HG03571 (cell line): ENCODE data around the gene SLC6A7.
"Not testable (repeated sequence)": the region's sequence is repeated elsewhere in the genome, so short reads cannot be mapped to it uniquely, and the experiment has no call there.

Source experiments
- ATAC-seq: cut with Tn5 transposase; IDR thresholded peaks from one replicate; pipeline ENCODE4 v1.9.1; 2021; ENCODE audit not compliant: unreplicated experiment

SLC6A7 gene

GRCh38 chr5:150239794-150240122 is 49.9 kb downstream of the SLC6A7 start:
- ATAC-seq: no peak

DNA sequence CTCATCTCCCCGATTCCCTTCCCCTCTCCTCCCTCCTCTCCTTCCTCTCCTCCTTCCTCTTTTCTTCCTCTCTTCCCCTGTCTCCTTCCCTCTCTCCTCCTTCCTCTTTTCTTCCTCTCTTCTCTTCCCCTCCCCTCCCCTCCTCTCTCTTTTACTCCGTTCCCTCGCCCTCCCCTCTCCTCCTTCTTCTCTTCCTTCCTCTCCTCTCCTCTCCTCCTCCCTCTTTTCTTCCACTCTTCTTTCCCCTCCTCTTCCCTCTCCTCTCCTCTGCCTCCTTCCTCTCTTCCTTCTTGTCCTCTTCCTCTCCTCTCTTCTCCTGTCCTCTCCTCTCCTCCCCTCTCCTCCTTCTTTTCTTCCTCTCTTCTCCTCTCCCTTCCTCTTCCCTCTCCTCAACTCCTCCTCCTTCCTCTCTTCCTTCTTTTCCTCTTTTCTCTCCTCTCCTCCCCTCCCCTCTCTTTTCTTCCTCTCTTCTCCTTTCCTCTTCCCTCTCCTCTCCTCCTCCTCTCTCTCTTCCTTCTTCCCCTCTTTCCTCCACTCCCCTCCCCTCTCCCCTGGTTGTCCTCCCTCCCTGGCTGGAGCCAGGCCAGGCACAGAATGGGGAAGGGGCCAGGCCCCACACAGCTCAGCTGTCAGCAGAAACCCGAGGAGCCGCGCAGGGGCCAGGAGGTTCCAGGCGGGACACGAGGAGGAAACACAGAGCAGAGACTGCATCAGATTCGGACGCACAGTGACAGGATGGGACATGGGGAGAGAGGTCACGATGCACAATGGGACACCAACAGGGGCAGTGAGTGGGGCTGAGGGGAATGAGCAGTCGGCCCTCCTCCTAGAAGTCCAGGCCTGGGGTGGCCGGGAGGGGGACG is 51.7 kb downstream of the SLC6A7 start:
- ATAC-seq: no peak

DNA sequence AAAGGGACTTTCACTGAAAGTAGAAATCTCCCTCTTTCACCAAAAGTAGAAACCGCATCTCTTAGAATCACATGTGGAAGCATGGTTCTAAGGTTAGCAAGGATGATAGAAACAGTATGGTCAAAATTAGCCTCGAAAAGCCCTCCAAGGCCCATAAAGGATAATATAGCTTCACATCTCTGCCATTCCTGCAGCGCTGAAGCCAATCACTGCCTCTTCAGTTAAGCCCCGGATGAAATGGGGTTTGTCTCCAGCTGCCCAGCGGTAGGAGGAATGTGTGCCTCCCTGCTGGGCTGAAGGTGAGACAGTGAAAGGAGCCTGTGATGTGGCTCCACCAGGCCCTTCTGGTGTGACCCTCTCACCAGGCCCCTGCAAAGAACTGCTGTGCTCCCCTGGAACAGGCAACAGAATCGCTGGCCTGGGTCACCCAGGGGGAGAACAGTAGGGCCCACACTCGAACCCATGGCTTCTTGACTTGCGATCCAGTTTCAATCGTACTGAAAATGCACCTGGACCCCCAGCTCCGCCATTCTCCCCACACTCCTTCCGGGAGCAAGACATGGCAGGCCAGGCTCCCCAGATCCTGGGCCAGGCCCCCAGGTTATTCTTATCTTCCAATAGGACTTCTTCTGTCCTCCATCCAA is 52.5 kb downstream of the SLC6A7 start:
- ATAC-seq: no peak

DNA sequence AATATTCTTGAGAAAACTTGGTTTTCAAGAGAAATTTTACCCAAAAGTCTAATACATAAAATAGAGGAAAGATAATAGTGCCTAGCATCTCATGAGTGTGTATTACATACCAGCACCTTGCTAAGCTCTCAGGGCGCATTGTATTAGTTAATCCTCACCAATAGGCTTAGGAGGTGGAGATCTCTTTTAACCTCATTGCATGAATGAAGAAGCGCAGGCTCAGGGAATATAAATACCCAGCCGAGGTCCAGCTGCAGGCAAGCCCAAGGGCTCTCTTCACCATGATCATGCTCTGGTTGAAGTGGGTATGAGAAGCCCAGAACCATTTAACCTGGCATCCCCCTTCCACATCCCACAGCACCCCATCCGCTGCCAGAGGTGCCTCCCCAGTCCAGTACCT is 53.7 kb downstream of the SLC6A7 start:
- no peak for ATAC-seq

DNA sequence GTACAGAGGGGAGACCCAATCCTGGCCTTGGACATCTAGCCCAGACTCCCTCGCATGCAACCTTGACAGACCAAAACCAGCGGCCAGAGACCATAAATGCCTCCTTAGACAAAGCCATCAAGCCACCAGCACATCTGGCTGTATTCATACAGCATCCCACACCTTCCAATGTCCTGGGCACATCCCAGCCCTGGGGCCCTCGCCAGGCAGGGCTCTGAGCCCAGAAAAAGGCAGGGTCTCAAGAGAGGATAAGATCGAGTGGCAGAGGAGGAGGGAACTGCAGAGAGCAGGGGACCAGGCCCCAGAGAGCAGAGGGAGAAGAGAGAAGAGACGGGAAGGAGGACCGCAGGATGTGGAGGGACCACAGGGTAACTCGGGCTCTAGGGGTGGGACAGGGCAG is 54.3 kb downstream of the SLC6A7 start:
- no peak for ATAC-seq

DNA sequence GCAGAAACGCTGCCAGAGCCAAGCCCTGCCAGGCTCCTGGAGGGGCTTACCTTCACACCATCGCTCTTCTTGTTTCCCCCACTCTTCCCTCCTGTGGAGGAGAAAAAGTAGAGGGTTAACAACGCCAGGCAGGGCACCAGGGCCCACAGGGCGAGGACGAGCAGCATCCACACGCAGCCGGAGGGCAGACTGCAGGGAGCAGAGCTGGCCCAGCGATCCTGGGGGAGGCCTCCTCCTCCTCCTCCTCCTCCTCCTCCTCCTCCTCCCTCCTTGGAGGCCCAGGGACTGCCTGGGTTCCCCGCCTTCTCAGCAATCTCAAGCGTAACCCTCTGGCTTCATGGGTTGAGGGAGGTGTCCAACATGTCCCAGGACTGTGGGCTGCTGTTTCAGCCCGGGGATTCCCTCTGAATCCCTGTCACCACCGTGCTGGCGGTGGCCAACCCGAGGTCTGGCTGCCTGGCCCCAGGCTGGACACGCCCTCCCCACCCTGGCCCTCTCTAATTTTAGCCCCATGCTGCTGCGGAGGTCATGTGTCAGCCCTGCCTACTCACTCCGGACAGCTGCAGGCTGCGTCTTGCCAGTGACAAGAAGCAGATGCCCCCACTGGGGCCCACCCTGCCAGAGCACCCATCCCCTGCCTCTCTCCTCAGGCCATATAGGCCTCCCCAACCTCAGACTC is 55.4 kb downstream of the SLC6A7 start:
- no peak for ATAC-seq

GRCh38 chr5:150245808-150246207 is 55.9 kb downstream of the SLC6A7 start:
- ATAC-seq: no peak

DNA sequence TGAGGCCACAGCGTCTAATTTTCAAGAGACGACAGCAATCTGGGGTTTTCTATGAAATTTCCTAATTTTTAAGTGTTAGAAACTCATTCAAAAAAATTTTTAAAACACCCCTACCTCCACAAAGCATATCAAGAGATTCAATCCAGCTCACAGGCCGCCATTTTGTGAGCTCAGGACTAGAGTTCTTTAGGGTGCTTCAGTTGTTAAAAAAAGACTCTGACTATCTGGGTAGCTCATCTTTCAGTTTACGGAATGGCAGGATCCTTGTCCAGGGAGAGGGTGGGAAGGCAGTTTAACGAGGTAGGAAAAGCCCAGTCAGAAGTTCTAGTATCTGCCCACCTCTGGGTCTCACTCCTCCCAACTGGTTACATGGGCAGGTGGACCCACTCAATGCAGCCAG is 56.6 kb downstream of the SLC6A7 start:
- no peak for ATAC-seq

DNA sequence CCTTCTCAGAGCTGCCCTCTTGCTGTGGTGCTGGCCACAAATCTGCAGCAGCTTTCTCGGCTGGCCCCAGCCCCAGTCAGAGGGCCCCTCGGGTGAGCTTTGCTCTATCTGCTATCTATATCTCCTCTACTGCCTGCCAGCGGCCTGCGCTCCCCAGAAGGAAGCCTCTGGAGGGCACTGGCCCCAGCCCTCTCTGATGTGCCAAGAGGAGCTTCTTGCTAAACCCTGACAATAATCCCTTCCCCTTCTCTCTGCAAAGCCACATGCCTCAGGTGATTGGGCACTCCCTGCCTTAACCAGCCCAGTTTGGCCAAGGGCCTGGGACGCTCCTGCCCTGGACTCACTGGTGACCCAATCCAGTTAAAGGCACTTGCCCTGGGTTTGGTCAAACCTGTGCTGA is 57.0 kb downstream of the SLC6A7 start:
- no peak for ATAC-seq

DNA sequence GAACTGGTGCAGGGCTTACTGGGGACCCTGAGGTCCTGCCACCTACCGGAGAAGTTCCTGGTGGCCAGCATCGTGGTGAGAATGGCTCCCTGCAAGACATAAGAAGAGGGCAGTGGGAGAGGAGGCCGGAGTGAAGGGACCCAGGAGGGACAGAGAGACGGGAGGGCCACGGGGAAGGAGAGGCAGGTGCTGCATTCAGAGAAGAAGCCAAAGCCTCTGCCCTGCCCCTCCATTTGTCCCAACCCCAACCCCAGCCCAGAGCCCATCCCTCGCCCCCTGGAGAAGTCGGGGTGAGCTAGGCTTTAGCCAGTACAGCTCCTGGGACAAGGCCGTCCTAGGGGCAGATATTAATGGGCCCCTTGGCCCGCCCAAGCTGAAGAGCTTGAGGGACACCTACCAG is 57.9 kb downstream of the SLC6A7 start:
- no peak for ATAC-seq

GRCh38 chr5:150248493-150248892 is 58.6 kb downstream of the SLC6A7 start:
- not testable (repeated sequence) for ATAC-seq

DNA sequence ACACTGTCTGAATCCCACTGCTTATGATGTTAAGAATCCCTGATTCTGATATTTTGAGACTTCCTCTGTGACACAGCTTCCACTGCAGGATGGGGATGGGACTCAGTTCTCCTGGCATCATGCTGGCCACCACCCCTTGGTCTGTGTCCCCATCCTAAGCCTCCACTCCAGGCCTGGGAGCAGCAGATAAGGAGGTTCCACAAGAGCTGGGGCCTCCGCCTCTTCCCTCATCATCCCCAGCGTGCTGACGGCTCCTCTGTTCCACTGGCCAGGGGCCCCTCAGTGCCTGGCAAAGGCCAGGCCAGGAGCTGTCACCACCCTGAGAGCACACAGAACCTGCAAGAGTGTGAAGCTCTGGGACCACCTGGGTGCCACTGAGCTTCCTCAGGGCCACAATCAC is 59.1 kb downstream of the SLC6A7 start:
- no peak for ATAC-seq

DNA sequence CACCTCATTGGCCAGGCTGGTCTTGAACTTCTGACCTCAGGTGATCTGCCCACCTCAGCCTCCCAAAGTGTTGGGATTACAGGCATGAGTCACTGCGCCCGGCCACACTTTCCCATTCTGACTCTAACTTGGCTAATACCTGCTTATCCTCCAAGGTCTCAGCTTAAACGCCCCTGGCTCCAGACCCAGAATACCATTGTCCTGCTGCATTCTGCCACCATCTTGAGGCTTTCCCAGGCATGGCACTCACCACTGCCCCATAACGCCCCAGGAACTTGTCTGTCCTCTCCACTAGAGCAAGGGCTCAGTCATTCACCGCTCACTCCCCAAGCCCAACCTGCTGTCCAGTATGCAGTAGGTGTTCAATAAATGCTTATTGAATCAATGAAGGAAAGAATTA is 59.9 kb downstream of the SLC6A7 start:
- no peak for ATAC-seq

DNA sequence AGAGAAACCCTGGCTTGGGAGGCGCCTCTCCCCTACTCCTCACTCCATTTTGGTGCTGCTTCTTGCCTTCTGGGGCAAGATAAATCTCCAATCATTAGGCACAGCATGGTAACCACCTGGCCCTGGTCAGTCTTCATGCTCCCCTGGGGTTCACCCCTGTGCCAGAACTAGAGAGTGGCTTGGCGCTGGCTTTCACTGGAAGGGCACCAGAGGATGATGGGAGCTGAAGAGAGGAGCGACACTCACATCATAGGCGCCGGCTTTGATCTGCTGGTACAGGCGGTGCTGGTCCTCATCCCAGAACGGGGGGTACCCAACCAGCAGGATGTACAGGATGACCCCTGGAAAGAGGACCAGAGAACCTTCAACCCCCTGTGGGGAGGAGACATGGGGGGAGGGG is 61.6 kb downstream of the SLC6A7 start:
- ATAC-seq: no peak

DNA sequence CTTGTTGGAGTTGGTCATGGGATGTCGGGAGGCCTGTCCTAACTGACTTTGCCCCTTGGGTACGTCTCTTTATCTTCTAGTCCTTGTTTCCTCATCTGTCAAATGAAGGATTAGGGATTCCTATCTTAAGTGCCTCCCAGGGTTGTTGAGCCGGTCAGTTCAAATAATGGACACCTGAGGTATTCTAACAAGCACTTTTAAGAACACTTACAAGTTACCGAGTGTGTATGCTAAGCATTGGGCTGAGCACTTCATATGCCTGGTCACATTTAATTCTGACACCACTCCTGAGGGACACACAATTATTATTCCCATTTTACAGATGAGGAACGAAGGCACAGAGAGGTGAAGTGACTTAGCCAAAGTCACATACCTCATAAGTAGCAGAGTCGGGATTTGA is 62.6 kb downstream of the SLC6A7 start:
- no peak for ATAC-seq

DNA sequence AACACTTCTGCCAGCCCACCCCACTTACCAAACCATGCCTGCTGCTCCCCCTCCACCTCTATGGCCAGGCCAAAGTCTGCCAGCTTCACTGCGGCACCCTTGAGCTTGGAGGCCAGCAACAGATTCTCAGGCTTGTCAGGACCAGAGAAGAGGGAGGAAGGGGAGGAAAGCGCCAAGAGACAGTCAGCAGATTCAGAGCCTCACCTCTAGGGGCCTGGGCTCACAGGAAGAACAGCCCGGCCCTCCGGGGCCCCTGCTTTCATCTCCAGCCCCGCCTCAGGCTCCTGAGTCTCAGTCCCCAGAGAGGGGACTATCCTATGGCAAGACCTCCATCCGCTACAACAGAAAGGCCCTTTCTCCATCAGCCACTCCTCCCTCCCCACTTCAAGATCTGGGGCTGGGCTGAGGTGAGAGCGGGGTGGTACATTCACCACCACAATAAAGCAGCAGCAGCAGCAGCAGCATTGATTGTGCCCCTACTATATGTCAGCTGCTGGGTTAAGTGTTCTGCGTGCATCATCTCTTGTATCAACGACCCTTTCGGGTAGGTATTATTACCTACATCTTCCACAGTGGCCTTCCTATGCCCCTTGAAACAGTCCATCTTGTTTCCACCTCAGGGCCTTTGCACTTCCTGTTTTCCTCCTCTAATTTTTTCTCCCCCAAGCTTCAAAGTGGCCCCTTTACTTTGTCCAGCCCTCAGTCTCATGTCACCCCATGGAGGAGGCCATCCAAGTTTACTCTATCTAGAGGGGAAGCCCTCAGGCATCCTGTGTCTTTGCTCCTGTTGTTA is 63.8 kb downstream of the SLC6A7 start:
- no peak for ATAC-seq

- ATAC-seq: no peak
Observed at GRCh38 chr5:150254363-150254762, 64.5 kb downstream of the SLC6A7 start.

GRCh38 chr5:150254774-150255173 is 64.9 kb downstream of the SLC6A7 start:
- no peak for ATAC-seq

- no peak for ATAC-seq
Observed at GRCh38 chr5:150255659-150256409, 66.0 kb downstream of the SLC6A7 start.

DNA sequence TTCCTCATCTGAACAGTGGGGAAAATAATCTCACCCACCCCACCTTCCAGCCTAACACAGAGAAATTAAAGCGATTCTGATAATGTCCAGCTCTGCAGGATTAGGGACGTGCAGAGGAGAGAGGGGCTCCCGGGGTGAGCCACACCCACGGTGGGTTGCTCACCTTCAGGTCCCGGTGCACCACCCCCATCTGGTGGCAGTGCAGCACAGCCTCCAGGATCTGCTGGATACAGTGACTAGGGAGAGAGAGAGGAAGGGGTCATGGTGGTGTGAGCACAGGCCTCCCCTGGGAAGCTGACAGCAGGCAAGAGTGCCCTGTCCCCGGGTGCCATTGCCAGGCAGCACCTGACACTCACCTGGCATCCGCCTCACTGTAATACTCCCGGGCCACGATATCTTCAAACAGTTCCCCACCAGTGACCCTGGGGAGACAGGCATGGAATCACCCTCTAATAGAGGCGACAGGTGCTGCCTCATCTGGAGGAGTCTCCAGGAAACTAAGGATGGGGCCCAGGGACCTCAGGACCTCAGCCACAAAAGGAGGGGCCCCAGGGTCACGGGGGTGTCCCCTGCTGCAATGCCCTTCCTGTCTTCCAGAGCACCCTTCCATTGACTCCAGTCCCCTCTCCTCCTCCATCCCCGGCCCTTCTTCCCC is 66.7 kb downstream of the SLC6A7 start:
- ATAC-seq: no peak
